Measurements from ENCODE around the gene SEMA4F.
A peak's percentile ranks its signal among the peaks of the same experiment; 100 is the strongest.

Gene SEMA4F

GRCh38 chr2:74653589-74653984 is 460 bp upstream of the SEMA4F start:
- H3K36me3 ChIP-seq = peaks cover 0 to 13% (median 0%) of the 10 kb centered on the region in 3 donors
- DNase-seq = no peak
- peaks cover 0 to 7% of the 10 kb centered on the region in 2 donors for H3K27me3 ChIP-seq
- peaks cover 0 to 10% (median 8%) of the 10 kb centered on the region in 4 donors for H3K4me1 ChIP-seq
- peak overlapping the region; percentile 69 to 87 for H3K4me3 ChIP-seq
- H3K9me3 ChIP-seq = no peaks in the 10 kb centered on the region
- intact Hi-C loops (cut with DNase I; ENCODE audit: low total_unique reads) = no loop called here
- H3K27ac ChIP-seq = no peak overlapping the region
- no peak for TF ChIP-seq CTCF (IDR thresholded peaks at IDR 0.05)

GRCh38 chr2:74655579-74655978 is 1.5 kb downstream of the SEMA4F start:
- no peaks in the 10 kb centered on the region for H3K27me3 ChIP-seq
- intact Hi-C loops (cut with DNase I; ENCODE audit: low total_unique reads) = no loop called here
- no peak for TF ChIP-seq CTCF (IDR thresholded peaks at IDR 0.05)
- no peak for DNase-seq
- H3K27ac ChIP-seq = no peak overlapping the region
- H3K4me3 ChIP-seq = no peak overlapping the region
- H3K9me3 ChIP-seq = no peaks in the 10 kb centered on the region
- peaks cover 0 to 25% (median 0%) of the 10 kb centered on the region in 3 donors for H3K36me3 ChIP-seq
- H3K4me1 ChIP-seq = peaks cover 0 to 10% (median 8%) of the 10 kb centered on the region in 4 donors

GRCh38 chr2:74658516-74658915 is 4.5 kb downstream of the SEMA4F start:
- no peak overlapping the region for H3K4me3 ChIP-seq
- H3K4me1 ChIP-seq = peaks cover 0 to 10% (median 7%) of the 10 kb centered on the region in 4 donors
- no peak for DNase-seq
- no peaks in the 10 kb centered on the region for H3K27me3 ChIP-seq
- intact Hi-C loops (cut with DNase I; ENCODE audit: low total_unique reads) = no loop called here
- no peak for TF ChIP-seq CTCF (IDR thresholded peaks at IDR 0.05)
- no peak overlapping the region for H3K27ac ChIP-seq
- H3K9me3 ChIP-seq = no peaks in the 10 kb centered on the region
- peaks cover 0 to 45% (median 0%) of the 10 kb centered on the region in 3 donors for H3K36me3 ChIP-seq

- Histone ChIP-seq H3K27me3 (no peaks in the 10 kb centered on the region), H3K36me3 (peaks cover 0 to 45% (median 0%) of the 10 kb centered on the region in 3 donors), H3K9me3 (no peaks in the 10 kb centered on the region), H3K4me3 (no peak overlapping the region), H3K27ac (no peak overlapping the region), H3K4me1 (peaks cover 0 to 7% (median 6%) of the 10 kb centered on the region in 4 donors)
- DNase-seq = no peak
- intact Hi-C loops (cut with DNase I; ENCODE audit: low total_unique reads) = no loop called here
- TF ChIP-seq CTCF (IDR thresholded peaks at IDR 0.05) = no peak
Observed at GRCh38 chr2:74659462-74659861, 5.4 kb downstream of the SEMA4F start.

GRCh38 chr2:74668087-74668486 is 14.0 kb downstream of the SEMA4F start:
- Histone ChIP-seq H3K27ac (no peak overlapping the region), H3K27me3 (no peaks in the 10 kb centered on the region), H3K9me3 (no peaks in the 10 kb centered on the region), H3K36me3 (peaks cover 0 to 14% (median 12%) of the 10 kb centered on the region in 3 donors), H3K4me3 (no peak overlapping the region), H3K4me1 (no peaks in the 10 kb centered on the region)
- intact Hi-C loops (cut with DNase I; ENCODE audit: low total_unique reads) = no loop called here
- TF ChIP-seq CTCF (IDR thresholded peaks at IDR 0.05) = no peak
- no peak for DNase-seq

- no peak overlapping the region for H3K27ac ChIP-seq
- H3K36me3 ChIP-seq = peaks cover 17 to 34% (median 31%) of the 10 kb centered on the region in 3 donors
- TF ChIP-seq CTCF (IDR thresholded peaks at IDR 0.05) = no peak
- H3K4me1 ChIP-seq = no peaks in the 10 kb centered on the region
- intact Hi-C loops (cut with DNase I; ENCODE audit: low total_unique reads) = no loop called here
- H3K4me3 ChIP-seq = no peak overlapping the region
- no peaks in the 10 kb centered on the region for H3K27me3 ChIP-seq
- DNase-seq = no peak
- H3K9me3 ChIP-seq = no peaks in the 10 kb centered on the region
Observed at GRCh38 chr2:74670263-74670662, 16.2 kb downstream of the SEMA4F start.

All from tibial artery (tissue), 4 donors.